ENCODE results near the gene NPC1L1. TPM values are rescaled to one million over a fixed set of nuclear protein-coding genes. Genes with fewer than 3 reads are reported as not detected.

NPC1L1 gene, protein sequence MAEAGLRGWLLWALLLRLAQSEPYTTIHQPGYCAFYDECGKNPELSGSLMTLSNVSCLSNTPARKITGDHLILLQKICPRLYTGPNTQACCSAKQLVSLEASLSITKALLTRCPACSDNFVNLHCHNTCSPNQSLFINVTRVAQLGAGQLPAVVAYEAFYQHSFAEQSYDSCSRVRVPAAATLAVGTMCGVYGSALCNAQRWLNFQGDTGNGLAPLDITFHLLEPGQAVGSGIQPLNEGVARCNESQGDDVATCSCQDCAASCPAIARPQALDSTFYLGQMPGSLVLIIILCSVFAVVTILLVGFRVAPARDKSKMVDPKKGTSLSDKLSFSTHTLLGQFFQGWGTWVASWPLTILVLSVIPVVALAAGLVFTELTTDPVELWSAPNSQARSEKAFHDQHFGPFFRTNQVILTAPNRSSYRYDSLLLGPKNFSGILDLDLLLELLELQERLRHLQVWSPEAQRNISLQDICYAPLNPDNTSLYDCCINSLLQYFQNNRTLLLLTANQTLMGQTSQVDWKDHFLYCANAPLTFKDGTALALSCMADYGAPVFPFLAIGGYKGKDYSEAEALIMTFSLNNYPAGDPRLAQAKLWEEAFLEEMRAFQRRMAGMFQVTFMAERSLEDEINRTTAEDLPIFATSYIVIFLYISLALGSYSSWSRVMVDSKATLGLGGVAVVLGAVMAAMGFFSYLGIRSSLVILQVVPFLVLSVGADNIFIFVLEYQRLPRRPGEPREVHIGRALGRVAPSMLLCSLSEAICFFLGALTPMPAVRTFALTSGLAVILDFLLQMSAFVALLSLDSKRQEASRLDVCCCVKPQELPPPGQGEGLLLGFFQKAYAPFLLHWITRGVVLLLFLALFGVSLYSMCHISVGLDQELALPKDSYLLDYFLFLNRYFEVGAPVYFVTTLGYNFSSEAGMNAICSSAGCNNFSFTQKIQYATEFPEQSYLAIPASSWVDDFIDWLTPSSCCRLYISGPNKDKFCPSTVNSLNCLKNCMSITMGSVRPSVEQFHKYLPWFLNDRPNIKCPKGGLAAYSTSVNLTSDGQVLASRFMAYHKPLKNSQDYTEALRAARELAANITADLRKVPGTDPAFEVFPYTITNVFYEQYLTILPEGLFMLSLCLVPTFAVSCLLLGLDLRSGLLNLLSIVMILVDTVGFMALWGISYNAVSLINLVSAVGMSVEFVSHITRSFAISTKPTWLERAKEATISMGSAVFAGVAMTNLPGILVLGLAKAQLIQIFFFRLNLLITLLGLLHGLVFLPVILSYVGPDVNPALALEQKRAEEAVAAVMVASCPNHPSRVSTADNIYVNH (N-terminal part only)
- total RNA-seq (2014; rRNA removed; shearing (Covaris generic)) = not detected in 2 replicates

DNA sequence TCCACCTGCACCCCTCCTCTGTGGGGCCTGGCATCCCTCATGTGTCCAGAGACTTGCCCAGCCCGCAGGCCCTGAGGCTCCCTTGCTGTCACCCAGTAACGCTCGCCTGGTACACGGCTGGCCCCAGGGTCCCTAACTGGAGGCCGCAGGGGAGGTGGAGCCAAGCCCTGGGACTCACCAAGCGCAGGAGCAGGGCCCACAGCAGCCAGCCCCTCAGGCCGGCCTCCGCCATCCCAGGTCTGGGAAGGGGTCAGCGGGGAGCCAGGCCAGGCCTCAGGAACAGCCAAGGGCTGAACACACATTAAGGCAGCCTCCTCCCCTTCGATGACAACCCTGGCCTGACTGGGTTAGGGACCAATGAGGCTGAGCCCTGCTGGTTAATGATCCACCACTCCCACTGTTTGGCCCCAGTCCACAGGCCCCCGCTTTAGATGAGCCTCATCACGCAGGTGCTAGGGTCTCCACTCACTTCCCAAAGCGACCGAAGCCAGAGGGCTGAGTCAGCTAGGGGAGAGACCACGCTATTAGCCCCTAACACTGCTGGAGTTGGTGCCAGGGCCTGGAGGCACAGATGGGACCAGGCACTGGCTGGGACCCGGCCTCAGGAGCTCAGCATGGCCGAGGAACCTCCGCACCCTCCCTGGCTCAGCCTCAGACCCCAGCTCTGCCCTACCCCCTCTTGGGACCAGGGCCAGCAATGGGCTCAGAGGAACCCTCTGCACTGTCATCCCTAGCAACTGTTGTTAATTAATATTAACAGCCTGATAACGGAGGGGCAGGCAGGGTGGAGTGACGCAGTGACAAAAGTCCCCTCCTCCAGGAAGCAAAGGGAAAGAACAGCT, at the start of gene NPC1L1:
Gene NPC1L1, minus strand, starts transcription at position 303 of the 842 bp plus-strand sequence. Its CDS starts 71 bp downstream, at position 232.
- Histone ChIP-seq H3K4me3 (no peak within 1 kb of the TSS), H3K27me3 (peaks cover 6% of the 10 kb centered on the region; the same call in 1 of the 2 replicates), H3K36me3 (no peaks in the 10 kb centered on the region), H3K9me3 (replicated peaks) (no peaks in the 10 kb centered on the region), H3K4me1 (no peaks in the 10 kb centered on the region), H3K27ac (no peak within 1 kb of the TSS)
- DNase-seq = no peak

DNA sequence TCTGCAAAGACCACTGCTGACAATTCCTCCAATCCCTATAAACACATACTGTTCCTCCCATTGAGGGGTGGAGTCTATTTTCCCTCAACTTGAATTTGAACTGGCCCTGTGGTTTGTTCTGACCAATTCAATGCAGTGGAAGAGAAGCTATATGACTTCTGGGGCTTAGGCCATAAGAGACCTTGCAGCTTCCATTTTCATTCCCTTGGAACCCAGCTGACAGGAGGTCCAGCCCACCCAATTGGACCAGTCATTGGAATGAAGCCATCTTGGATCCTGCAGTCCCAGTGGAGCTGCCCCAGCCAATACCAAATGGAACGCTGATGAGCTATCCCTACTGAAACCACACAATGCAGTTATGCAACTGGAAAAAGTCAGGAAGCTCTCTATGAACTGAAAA, 49.8 kb upstream of the NPC1L1 start:
- Histone ChIP-seq H3K36me3 (no peaks in the 10 kb centered on the region), H3K27ac (no peak overlapping the region), H3K4me1 (no peaks in the 10 kb centered on the region), H3K27me3 (no peaks in the 10 kb centered on the region), H3K4me3 (no peak overlapping the region), H3K9me3 (replicated peaks) (no peaks in the 10 kb centered on the region)
- no peak for DNase-seq

DNA sequence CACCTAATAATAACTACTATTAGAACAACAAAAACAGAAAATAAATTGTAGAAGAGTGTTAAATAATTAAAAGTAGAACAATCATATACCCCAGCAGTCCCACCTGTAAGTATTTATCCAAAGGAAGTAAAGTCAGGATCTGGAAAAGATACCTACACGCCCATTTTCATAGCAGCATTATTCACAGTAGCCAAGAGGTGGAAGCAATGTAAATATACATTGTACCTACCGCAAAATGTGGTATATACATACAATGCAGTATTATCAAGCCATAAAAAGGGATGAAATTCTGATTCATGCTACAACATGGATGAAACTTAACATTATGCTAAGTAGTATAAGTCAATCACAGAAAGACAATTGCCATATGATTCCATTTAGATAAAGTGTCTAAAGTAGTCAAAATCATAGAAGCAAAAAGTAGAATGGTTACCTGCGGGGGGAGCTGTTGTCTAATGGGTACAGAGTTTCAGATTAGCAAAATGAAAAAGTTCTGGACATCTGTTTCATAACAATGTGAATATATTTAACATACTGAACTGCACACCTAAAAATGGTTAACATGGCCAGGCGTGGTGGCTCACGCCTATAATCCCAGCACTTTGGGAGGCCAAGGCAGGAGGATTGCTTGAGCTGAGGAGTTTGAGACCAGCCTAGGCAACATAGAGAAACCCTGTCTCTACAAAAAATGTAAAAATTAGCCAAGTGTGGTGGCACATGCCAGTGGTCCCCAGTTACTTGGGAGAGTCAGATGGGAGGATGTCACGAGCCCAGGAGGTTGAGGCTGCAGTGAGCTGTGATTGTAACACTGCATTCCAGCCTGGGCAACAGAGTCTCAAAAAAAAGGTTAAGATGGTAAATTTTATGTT, 46.9 kb upstream of the NPC1L1 start:
- DNase-seq = peak; percentile 41 to 77
- Histone ChIP-seq H3K4me1 (no peaks in the 10 kb centered on the region), H3K27ac (no peak overlapping the region)

GRCh38 chr7:44583146-44583865, 42.2 kb upstream of the NPC1L1 start:
- no peak overlapping the region for H3K27ac ChIP-seq
- no peak for DNase-seq
- no peaks in the 10 kb centered on the region for H3K9me3 ChIP-seq (replicated peaks)
- peaks cover 6% of the 10 kb centered on the region; the same call in 1 of the 2 replicates for H3K4me1 ChIP-seq
- H3K27me3 ChIP-seq = no peaks in the 10 kb centered on the region
- peaks cover 12% of the 10 kb centered on the region; the same call in 1 of the 2 replicates for H3K36me3 ChIP-seq
- H3K4me3 ChIP-seq = peak overlapping the region; percentile 74; the same call in 1 of the 2 replicates

More for the DNA sequence above, 46.9 kb upstream of the NPC1L1 start:
- H3K27me3 ChIP-seq = no peaks in the 10 kb centered on the region
- no peaks in the 10 kb centered on the region for H3K36me3 ChIP-seq
- no peaks in the 10 kb centered on the region for H3K9me3 ChIP-seq (replicated peaks)
- no peak overlapping the region for H3K4me3 ChIP-seq

DNA sequence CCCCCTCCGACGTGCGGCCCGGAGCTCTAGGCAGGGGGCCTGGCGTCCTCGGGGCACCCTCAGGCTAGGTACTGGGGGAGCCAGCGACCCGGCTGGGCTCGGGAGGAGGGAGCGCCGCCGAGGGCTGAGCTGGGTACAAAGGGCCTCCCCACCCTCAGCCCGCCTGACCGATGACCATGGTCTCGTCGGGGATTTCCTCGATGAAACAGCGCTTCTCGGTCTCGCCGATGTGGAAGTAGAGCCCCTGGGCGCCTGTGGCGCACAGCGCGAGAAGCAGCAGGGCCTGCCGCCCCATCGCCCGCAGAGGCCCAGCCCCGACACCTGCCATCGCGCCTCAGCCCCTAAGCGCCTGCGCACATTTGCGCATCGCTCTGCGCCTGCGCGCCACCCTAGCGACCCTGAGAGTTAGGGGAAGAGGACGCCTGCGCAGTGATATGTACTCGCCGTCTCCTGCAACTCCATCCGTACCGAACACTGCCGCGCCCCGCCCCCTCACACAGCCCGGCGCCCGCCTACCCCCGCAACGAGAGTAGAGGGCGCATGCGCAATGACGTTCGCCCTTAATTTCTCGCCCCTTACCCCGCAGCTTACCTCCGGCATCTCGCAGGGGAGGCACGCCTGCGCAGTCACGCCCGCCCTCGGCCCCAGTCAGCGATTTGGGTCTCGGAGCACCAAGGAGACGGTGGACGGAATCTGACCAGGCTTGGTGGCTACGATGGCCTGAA, 40.9 kb upstream of the NPC1L1 start, which contains the start of gene TMED4:
Gene TMED4, minus strand, starts transcription at position 353 of the 725 bp plus-strand sequence. Its CDS starts 25 bp downstream, at position 328.
- Histone ChIP-seq H3K36me3 (peaks cover 15% of the 10 kb centered on the region; the same call in 1 of the 2 replicates), H3K9me3 (replicated peaks) (no peaks in the 10 kb centered on the region), H3K27ac (peak within 1 kb of the TSS; percentile 57), H3K27me3 (no peaks in the 10 kb centered on the region), H3K4me1 (peaks cover 6% of the 10 kb centered on the region; the same call in 1 of the 2 replicates), H3K4me3 (peak within 1 kb of the TSS; percentile 74)
- peak; percentile 100 for DNase-seq

DNA sequence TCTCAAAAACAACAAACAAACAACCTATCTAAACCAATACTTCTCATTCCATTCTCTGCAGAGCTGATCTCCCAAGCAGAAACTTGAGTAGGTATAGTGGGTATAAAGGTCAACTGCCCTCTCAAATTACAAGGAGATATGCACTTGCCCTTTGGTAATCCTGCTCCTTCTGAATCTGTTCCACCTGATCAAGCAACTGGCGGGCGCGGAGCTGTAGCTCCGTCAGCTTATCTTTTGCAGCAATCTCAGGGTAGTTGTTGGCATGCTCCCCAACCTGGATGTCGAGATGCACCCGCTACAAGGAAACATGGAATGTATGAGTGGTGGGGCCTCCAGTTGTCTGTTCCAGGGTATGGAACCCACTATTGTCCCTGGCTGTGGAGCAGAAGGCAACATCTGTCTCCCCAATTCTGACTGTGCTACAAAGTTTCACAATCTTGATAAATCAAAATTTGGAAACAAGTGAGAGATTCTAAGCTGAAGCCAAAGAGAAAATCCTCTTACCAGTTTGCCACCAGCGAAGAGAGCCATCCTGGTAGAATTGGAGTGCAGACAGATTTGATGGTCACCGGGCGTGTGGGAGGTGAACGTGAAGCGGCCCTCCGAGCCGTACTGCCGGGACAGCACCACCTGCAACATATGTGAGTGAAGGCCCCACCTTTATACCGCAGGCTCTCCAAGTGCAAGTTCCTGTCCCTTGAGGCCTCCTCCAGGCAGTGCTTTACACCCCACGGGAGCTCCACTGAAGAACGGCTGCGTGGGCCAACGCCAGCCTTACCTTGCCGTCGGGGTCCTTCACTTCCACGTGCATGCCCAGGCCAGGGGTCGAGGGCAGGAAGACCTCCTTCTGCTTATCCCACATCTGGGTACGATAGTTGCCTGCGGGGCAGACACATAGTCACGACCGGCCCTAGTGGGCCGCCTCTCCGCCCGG, 40.1 kb upstream of the NPC1L1 start:
- DNase-seq = no peak
- peak overlapping the region; percentile 74 for H3K4me3 ChIP-seq
- H3K9me3 ChIP-seq (replicated peaks) = no peaks in the 10 kb centered on the region
- H3K36me3 ChIP-seq = peaks cover 15% of the 10 kb centered on the region; the same call in 1 of the 2 replicates
- H3K4me1 ChIP-seq = peaks cover 6% of the 10 kb centered on the region; the same call in 1 of the 2 replicates
- H3K27me3 ChIP-seq = no peaks in the 10 kb centered on the region
- H3K27ac ChIP-seq = peak overlapping the region; percentile 57

GRCh38 chr7:44576228-44576627, 35.1 kb upstream of the NPC1L1 start:
- DNase-seq = no peak
- H3K4me1 ChIP-seq = peaks cover 6% of the 10 kb centered on the region; the same call in 1 of the 2 replicates
- no peaks in the 10 kb centered on the region for H3K9me3 ChIP-seq (replicated peaks)
- H3K4me3 ChIP-seq = no peak overlapping the region
- peaks cover 32% of the 10 kb centered on the region for H3K36me3 ChIP-seq
- no peak overlapping the region for H3K27ac ChIP-seq
- no peaks in the 10 kb centered on the region for H3K27me3 ChIP-seq

- Histone ChIP-seq H3K36me3 (peaks cover 42% of the 10 kb centered on the region), H3K27me3 (no peaks in the 10 kb centered on the region), H3K9me3 (replicated peaks) (no peaks in the 10 kb centered on the region), H3K4me3 (no peak overlapping the region), H3K27ac (no peak overlapping the region), H3K4me1 (no peaks in the 10 kb centered on the region)
- DNase-seq = no peak
These were observed 33.9 kb upstream of the NPC1L1 start for GRCh38 chr7:44575054-44575453.

DNA sequence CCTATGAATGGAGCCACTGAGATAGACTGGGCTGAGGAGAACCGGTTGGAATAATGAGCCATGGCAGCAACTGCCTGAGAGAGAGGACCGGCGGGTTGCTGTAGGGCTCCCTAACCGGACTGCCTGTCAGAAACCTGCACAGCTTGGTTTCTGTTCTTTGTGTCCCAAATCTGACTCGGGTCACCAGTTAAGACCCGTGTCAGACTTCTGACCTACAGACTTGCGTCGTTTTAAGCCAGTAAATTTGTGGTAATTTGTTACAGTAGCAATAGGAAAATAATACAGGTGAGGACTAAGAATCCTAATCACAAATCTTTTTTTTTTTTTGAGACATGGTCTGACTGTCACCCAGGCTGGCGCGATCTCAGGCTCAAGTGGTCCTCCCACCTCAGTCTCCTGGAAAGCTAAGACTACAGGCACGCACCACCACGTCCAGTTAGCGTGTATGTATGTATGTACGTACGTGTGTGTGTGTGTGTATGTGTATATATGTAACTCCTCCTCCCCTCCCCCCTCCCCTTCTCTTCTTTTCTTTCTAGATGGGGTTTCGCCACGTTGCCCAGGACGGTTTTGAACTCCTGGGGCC, 33.2 kb upstream of the NPC1L1 start:
- Histone ChIP-seq H3K27ac (peak overlapping the region; percentile 60), H3K9me3 (replicated peaks) (no peaks in the 10 kb centered on the region), H3K4me1 (no peaks in the 10 kb centered on the region), H3K27me3 (no peaks in the 10 kb centered on the region), H3K36me3 (peaks cover 43% of the 10 kb centered on the region), H3K4me3 (peak overlapping the region; percentile 74)
- DNase-seq = no peak

DNA sequence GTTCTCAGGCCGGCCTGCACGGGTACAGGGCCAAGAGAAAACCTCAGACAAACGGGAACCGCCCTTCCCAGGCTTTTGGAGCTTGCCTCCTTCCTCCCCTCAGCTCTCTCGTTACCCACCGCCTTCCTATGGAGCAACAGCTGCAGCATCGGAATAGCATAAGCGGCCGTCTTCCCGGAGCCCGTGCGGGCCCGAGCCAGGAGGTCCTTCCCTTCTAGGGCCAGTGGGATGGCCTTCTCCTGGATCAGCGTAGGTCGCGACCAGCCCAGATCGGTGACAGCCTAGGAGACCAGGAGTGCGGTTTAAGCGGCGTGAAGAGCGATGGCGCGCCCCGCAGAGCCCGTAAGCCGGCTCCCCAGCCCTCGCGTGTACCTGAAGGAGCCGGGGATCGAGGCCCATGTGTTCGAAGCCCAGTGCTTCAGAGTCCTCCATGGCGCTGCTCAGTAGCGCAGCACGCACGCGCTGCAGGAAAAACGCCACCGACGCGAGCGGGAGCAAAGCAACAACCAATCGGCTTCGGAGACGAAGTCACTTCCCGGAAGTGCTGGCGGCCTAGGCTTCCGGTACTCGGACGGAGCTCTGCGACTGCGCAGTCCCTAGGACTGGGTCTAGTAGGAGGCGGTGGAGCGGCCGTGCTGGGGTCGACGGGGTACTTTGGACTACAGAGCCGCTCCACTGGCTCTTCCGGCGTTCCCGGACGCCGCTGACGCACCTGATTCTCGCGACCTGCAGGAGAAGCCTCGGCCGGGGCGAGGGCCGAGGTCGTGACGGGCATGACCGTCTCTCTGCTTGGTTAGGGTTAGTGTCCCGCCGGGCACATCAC, 32.5 kb upstream of the NPC1L1 start, which contains the start of gene DDX56:
Gene DDX56, minus strand, starts transcription at position 445 of the 823 bp plus-strand sequence. Its CDS starts 13 bp downstream, at position 432.
- H3K27me3 ChIP-seq = no peaks in the 10 kb centered on the region
- no peaks in the 10 kb centered on the region for H3K9me3 ChIP-seq (replicated peaks)
- DNase-seq = peak; percentile 96 to 98
- peak within 1 kb of the TSS; percentile 74 for H3K4me3 ChIP-seq
- H3K36me3 ChIP-seq = peaks cover 45% of the 10 kb centered on the region
- H3K27ac ChIP-seq = peak within 1 kb of the TSS; percentile 60
- H3K4me1 ChIP-seq = no peaks in the 10 kb centered on the region
